Measurements from ENCODE around the gene C17orf75.

- TF ChIP-seq EZH2 (IDR thresholded peaks at IDR 0.05; ENCODE audit: insufficient read depth, poor library complexity, severe bottlenecking) (no peak), EZH2phosphoT487 (IDR thresholded peaks at IDR 0.05; ENCODE audit: insufficient read depth, low read depth) (no peak)
These were observed 38.9 kb downstream of the C17orf75 start for GRCh38 chr17:32302860-32303649.
